ENCODE results near the gene LIX1.

Gene LIX1

DNA sequence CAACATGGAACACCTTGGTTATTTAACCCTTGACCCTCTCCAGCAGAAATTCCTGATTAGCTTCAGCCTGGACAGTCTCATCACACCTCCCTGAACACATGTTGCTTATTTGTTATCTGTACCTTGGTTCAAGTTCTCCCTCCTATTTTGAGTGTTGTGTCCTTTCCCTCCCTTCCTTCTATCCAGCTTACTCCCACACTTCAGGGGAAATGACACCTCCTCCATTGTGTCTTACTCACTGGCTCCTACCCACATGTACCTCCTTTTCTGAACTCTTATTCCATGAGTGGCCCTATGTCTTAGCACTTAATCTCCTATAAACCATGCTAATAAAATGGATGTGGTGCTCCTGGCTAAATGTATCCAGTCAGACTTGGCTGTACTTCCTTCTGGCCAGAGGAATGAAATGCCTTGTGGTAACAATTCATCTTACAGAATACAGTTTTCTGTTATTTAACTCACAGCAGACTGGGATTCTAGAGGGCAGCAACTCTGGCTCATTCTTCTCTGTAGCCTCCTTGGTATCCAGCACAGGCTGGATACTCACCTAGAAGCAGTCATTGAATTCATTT lies 11.2 kb downstream of the LIX1 start:
- no peak for DNase-seq
- Mint-ChIP-seq H3K27me3 (no peaks in the 10 kb centered on the region), H3K4me3 (no peak overlapping the region), H3K27ac (peak overlapping the region; percentile 48), H3K36me3 (peaks cover 0 to 4% of the 10 kb centered on the region in 2 donors), H3K4me1 (peaks cover 29 to 34% of the 10 kb centered on the region in 2 donors), H3K9me3 (no peaks in the 10 kb centered on the region)
- ATAC-seq (replicated peaks): no peak

DNA sequence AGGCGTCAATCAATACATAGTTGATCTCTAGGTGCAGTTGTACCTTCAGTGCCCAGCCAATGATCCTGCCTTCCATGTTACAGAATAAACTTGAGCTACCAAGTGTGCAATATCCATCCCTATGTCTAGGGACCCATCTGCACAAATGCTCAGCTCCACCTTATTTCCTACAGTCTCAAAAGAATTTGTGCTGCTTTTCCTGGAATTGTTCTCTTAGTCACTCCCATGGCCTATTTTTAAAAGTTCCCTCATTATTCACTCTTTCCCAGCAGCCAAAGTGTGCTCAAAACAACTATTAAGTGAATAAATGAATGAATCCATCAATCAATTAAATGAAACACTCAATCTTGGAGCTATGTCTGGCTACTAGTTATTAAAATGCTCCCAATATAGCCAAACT lies 14.7 kb downstream of the LIX1 start:
- no peak overlapping the region for H3K4me3 Mint-ChIP-seq
- ATAC-seq (replicated peaks) (no peak), DNase-seq (no peak)
- H3K9me3 Mint-ChIP-seq: no peaks in the 10 kb centered on the region
- H3K4me1 Mint-ChIP-seq: peaks cover 22 to 26% of the 10 kb centered on the region in 2 donors
- peaks cover 3 to 12% of the 10 kb centered on the region in 2 donors for H3K36me3 Mint-ChIP-seq
- no peak overlapping the region for H3K27ac Mint-ChIP-seq
- no peaks in the 10 kb centered on the region for H3K27me3 Mint-ChIP-seq

DNA sequence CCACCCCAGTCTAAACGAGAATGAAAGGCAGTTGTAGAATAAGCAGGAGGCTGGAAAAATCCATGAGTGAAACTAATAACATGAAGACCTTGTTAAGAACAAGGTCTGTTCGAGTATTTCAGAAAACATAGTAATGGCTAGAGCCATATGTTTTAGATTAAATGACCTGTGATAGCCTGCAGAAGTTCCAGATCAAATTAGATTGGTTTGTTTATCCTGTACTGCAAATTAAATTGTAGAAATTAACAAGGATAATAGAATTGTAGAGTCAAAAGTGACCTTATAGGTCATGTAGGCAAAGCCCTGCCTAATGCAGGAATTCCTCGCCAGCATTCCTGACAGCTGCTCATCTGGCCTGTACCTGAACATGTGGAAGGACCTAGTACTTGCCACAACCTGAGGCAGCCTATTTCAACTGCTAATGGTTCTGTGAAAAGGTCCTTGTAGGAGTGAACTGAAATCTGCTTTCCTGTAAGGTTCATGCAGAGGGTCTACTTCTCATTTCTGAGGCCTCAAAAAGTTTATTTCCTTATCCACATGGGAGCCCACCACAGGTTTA lies 17.2 kb downstream of the LIX1 start:
- ATAC-seq (replicated peaks): no peak
- Mint-ChIP-seq H3K27ac (no peak overlapping the region), H3K9me3 (no peaks in the 10 kb centered on the region), H3K36me3 (peaks cover 3 to 8% of the 10 kb centered on the region in 2 donors), H3K27me3 (no peaks in the 10 kb centered on the region), H3K4me3 (no peak overlapping the region), H3K4me1 (peaks cover 11 to 12% of the 10 kb centered on the region in 2 donors)
- DNase-seq: no peak

DNA sequence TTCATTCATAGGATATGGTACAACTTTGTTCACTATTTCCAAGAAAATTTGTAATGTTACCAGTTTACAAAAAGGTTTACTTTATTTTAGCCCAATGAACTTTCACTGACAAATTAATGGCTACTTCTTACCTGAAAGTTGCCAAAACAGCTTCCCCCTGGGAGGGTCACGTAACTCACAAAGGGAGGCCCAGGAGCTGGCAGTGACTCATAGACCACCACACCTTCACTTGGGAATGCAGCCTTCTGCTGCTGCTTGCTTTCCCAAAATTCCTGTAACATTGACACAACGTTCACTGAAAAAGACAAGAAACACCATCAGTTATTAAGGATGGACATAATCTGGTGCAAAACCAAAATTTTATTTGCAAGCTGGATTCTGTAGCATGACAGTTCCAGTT lies 18.1 kb downstream of the LIX1 start:
- no peak for DNase-seq
- Mint-ChIP-seq H3K9me3 (no peaks in the 10 kb centered on the region), H3K27me3 (no peaks in the 10 kb centered on the region), H3K27ac (no peak overlapping the region), H3K36me3 (peaks cover 3 to 8% of the 10 kb centered on the region in 2 donors), H3K4me1 (peaks cover 11 to 12% of the 10 kb centered on the region in 2 donors), H3K4me3 (no peak overlapping the region)
- ATAC-seq (replicated peaks): no peak

DNA sequence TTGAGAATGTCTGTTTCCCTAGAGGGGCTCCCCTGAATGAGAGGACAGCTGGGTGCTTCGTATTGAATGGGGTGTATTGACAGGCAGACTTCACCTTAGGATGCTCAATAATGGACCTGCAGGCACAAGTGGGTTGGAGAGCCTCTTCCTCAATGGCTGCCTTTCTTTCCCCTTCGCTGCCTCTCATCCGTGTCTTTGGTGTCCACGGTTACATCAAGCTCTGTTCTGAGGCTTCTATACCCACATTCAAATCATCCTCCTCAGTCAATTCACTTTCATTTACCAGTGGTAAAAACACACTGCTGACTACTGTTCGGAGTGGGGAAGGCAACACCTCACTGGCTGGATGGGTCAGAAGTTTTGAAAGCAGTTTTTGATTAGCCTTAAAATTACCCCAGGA lies 20.6 kb downstream of the LIX1 start:
- peaks cover 5 to 6% of the 10 kb centered on the region in 2 donors for H3K4me1 Mint-ChIP-seq
- DNase-seq (no peak), ATAC-seq (replicated peaks) (no peak)
- H3K36me3 Mint-ChIP-seq: peaks cover 3 to 8% of the 10 kb centered on the region in 2 donors
- H3K4me3 Mint-ChIP-seq: no peak overlapping the region
- H3K9me3 Mint-ChIP-seq: no peaks in the 10 kb centered on the region
- no peaks in the 10 kb centered on the region for H3K27me3 Mint-ChIP-seq
- no peak overlapping the region for H3K27ac Mint-ChIP-seq

DNA sequence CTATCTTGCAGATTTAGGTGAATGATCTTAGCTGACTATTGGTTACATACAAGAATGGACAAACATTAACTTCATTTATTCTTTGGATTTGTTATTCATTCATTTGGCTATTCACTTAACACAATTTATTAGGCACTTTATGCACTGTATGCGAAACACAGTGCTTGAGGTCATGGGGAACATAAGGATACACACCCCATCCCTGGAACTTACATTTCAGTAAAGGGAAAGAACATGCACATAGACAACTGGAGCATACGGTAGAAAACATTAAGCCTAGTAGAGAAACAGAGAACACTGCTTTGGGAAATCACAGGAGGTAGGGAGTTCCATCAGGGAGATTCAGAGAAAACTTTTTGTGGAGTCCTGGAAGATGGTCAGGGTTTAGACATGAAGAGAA lies 22.2 kb downstream of the LIX1 start:
- Mint-ChIP-seq H3K36me3 (peaks cover 3 to 8% of the 10 kb centered on the region in 2 donors), H3K4me3 (no peak overlapping the region), H3K27ac (no peak overlapping the region), H3K4me1 (peaks cover 11 to 14% of the 10 kb centered on the region in 2 donors), H3K27me3 (no peaks in the 10 kb centered on the region), H3K9me3 (no peaks in the 10 kb centered on the region)
- DNase-seq (no peak), ATAC-seq (replicated peaks) (no peak)

DNA sequence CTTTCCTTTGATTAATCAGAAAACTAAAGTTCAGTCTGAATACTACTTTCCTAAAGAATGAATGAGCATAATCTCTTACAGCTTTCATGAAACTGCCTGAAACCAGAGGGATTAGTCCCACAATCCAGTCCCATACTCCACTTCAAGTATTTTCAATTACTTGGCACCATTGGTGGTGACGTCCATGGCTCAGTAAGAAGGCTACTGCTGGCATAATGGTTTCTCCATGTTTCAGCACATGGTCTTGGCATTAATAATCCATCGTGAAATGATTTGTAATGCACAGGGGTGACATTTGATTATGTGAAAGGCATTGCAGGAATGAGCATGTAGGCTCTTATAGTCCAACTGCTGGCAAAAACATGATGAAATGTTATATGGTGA lies 23.4 kb downstream of the LIX1 start:
- ATAC-seq (replicated peaks): no peak
- Mint-ChIP-seq H3K9me3 (no peaks in the 10 kb centered on the region), H3K4me1 (peaks cover 11 to 14% of the 10 kb centered on the region in 2 donors), H3K36me3 (peaks cover 3 to 8% of the 10 kb centered on the region in 2 donors), H3K27me3 (no peaks in the 10 kb centered on the region), H3K27ac (peak overlapping the region; percentile 70), H3K4me3 (no peak overlapping the region)
- no peak for DNase-seq

DNA sequence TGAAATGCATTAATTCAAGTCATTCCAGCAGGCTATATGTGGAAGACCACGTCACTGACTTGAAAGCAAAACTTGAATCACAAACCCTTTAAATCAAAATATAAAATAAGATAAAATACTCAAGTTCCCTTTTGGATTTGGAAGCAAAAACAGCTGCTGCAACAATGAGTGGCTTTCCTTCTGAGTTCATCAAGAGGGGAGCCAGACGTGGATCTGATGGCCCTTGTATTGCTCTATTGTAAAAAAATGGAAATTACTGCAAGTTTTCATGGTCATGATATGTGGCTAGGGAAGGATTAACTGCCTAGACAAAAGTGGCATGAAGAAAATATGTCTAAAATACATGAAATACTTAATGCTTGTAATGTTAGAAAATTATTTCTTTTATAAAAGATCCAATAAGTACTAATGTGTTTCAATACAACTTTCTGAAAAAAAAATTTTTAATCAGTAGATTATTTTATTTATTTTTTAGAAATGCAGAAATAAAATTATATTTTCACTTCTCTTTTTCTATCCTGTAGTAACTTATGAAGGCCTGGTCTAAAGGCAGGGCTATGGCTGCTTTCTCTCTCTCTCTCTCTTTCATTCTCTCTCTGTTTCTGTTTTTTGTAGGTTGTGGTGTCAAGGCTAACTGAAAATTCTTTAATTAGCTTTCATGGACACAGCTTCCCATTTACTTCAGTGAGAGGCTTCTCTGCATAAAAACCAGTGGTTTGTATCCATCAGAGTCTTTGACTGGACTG lies 24.0 kb downstream of the LIX1 start:
- no peak for DNase-seq
- H3K4me1 Mint-ChIP-seq: peaks cover 11 to 14% of the 10 kb centered on the region in 2 donors
- H3K36me3 Mint-ChIP-seq: peaks cover 0 to 4% of the 10 kb centered on the region in 2 donors
- H3K27me3 Mint-ChIP-seq: no peaks in the 10 kb centered on the region
- peak; percentile 60 to 61 for ATAC-seq (replicated peaks)
- peak overlapping the region; percentile 70 for H3K27ac Mint-ChIP-seq
- no peaks in the 10 kb centered on the region for H3K9me3 Mint-ChIP-seq
- peak overlapping the region in 1 of 2 donors; percentile 17 for H3K4me3 Mint-ChIP-seq

DNA sequence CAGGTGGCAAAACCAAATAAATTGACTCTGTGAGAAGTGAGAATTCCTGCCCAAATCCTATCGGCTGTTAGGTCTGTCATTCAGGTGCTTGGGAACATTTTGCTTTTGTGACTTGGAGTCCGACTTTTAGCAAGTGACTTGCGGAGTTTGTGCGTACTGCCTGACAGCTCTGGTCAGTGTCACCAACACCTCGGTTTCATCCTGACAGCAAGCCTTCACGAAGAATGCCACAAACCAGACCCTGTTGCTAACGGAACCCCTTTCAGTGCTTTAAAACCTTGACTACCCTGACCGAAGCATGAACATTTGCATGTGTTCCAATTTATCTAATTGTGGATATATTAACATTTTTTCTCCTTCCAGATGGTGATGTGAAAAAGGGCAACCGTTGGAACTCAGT lies 26.5 kb downstream of the LIX1 start:
- peaks cover 11 to 19% of the 10 kb centered on the region in 2 donors for H3K4me1 Mint-ChIP-seq
- no peak overlapping the region for H3K27ac Mint-ChIP-seq
- H3K9me3 Mint-ChIP-seq: no peaks in the 10 kb centered on the region
- no peak for ATAC-seq (replicated peaks)
- H3K4me3 Mint-ChIP-seq: no peak overlapping the region
- no peaks in the 10 kb centered on the region for H3K27me3 Mint-ChIP-seq
- DNase-seq: no peak
- H3K36me3 Mint-ChIP-seq: peaks cover 0 to 3% of the 10 kb centered on the region in 2 donors

DNA sequence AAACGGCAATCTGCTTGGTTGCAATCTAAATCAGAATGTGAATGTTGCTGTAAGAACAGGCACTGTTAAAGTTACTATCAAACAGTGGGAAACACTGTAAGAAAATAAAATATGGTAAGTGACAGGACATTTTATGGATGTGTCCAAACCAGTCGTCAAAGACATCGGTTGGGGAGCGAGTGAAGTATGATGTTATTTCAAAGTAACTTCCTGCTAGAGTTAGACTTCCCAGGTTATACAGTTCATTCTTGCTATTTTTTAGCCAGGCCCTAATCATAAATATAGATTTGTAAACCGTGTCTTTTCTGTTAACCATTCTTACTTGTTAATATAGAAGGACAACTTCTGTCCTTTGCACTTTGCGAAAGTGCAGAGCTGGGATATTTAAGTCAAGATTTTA lies 30.2 kb downstream of the LIX1 start:
- H3K36me3 Mint-ChIP-seq: peaks cover 2 to 10% of the 10 kb centered on the region in 2 donors
- H3K27me3 Mint-ChIP-seq: no peaks in the 10 kb centered on the region
- no peaks in the 10 kb centered on the region for H3K9me3 Mint-ChIP-seq
- ATAC-seq (replicated peaks): no peak
- H3K4me1 Mint-ChIP-seq: peaks cover 6 to 13% of the 10 kb centered on the region in 2 donors
- DNase-seq: no peak
- no peak overlapping the region for H3K4me3 Mint-ChIP-seq
- H3K27ac Mint-ChIP-seq: no peak overlapping the region

DNA sequence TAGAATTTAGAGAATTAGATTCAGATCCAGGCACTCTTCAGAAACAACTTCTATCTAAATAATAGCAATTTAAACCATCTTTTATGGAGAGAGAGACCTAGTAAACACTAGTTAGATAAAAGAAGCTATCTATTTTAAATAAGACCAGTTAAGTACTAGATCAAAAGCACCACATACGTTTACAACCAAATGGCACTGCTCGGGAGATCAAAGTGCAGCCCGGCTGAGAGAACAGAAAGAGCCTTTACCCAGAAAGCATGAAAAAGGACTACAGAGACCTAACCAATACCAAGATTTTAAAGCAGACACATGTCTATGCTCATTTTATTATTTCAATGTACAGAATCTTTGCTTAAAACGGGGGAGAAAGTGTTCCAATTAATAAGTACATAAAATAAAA lies 30.8 kb downstream of the LIX1 start:
- no peaks in the 10 kb centered on the region for H3K9me3 Mint-ChIP-seq
- peaks cover 5 to 13% of the 10 kb centered on the region in 2 donors for H3K4me1 Mint-ChIP-seq
- no peak for ATAC-seq (replicated peaks)
- H3K27me3 Mint-ChIP-seq: no peaks in the 10 kb centered on the region
- peak overlapping the region; percentile 38 for H3K27ac Mint-ChIP-seq
- H3K36me3 Mint-ChIP-seq: peaks cover 2 to 10% of the 10 kb centered on the region in 2 donors
- no peak for DNase-seq
- peak overlapping the region in 1 of 2 donors; percentile 7 for H3K4me3 Mint-ChIP-seq

DNA sequence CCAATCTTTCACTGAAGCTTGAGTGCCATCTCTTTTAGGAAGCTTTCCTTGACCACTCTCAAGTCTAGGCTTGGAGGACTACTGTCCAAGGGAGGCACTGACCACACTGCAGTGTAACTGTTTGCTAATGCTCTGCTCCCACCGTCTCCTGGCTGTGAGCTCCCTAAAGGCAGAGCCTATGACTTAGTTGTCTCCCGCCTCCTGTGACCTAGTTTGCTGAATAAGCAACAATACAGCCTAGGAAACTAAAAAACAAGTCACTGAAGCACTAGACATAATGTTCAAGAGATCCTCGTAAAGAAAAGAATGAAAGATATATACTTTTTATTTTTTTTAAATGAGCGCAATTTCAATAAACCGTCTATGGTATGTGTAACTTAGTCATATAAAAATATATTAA lies 31.4 kb downstream of the LIX1 start:
- Mint-ChIP-seq H3K27me3 (no peaks in the 10 kb centered on the region), H3K27ac (no peak overlapping the region), H3K4me1 (peaks cover 4 to 13% of the 10 kb centered on the region in 2 donors), H3K36me3 (peaks cover 2 to 13% of the 10 kb centered on the region in 2 donors), H3K9me3 (no peaks in the 10 kb centered on the region), H3K4me3 (no peak overlapping the region)
- ATAC-seq (replicated peaks) (no peak), DNase-seq (no peak)

DNA sequence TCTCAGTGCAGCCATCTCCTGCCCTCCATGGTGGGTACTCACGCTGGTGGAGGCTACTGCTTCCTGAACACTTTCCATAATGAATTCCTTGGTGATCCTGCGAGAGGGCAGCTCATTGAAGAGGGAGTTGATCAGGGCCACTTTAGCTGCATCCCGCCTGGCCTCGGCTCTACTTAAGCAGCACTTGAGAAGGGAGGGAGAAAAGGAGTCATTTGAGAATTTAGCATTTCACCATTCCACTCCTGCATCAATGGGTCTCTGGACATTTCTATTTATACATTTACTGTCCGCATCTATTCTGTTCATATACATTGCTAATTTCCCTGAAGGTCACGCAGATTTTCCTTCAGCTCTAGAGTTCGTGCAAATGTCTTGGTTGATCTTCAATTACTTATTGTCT lies 35.1 kb downstream of the LIX1 start:
- Mint-ChIP-seq H3K27ac (no peak overlapping the region), H3K9me3 (no peaks in the 10 kb centered on the region), H3K36me3 (peaks cover 2 to 11% of the 10 kb centered on the region in 2 donors), H3K4me3 (no peak overlapping the region), H3K27me3 (no peaks in the 10 kb centered on the region), H3K4me1 (no peaks in the 10 kb centered on the region)
- DNase-seq: no peak
- no peak for ATAC-seq (replicated peaks)

DNA sequence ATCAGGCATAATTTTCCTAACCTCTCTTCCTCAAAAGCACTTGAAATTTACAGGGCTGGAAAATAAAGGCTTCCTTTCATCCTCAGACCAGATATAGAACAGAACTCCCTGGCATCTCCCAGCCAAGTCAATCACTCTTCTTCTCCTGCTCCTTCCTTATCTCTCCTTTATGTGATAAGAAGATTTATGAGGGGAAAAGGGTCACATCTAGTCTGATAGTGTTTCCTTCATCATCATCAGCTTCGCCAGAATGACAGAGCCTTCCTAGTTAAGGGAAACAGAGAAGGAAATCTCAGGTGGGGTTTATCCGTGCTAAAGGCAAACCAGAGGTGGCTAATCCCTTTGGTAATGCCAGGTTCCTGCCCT lies 36.2 kb downstream of the LIX1 start:
- no peaks in the 10 kb centered on the region for H3K4me1 Mint-ChIP-seq
- no peaks in the 10 kb centered on the region for H3K9me3 Mint-ChIP-seq
- no peak for DNase-seq
- H3K27ac Mint-ChIP-seq: no peak overlapping the region
- H3K36me3 Mint-ChIP-seq: peaks cover 2 to 11% of the 10 kb centered on the region in 2 donors
- no peaks in the 10 kb centered on the region for H3K27me3 Mint-ChIP-seq
- H3K4me3 Mint-ChIP-seq: no peak overlapping the region
- ATAC-seq (replicated peaks): no peak
